GM19351 (cell line): Measurements from ENCODE around the gene SLC35D1.
"Not testable (repeated sequence)": the region's sequence is repeated elsewhere in the genome, so short reads cannot be mapped to it uniquely, and the experiment has no call there.

Experiments used
- ATAC-seq: cut with Tn5 transposase; IDR thresholded peaks from one replicate; pipeline ENCODE4 v1.9.1; 2021; ENCODE audit warnings: mild to moderate bottlenecking, moderate library complexity; ENCODE audit not compliant: unreplicated experiment

The SLC35D1 gene

DNA sequence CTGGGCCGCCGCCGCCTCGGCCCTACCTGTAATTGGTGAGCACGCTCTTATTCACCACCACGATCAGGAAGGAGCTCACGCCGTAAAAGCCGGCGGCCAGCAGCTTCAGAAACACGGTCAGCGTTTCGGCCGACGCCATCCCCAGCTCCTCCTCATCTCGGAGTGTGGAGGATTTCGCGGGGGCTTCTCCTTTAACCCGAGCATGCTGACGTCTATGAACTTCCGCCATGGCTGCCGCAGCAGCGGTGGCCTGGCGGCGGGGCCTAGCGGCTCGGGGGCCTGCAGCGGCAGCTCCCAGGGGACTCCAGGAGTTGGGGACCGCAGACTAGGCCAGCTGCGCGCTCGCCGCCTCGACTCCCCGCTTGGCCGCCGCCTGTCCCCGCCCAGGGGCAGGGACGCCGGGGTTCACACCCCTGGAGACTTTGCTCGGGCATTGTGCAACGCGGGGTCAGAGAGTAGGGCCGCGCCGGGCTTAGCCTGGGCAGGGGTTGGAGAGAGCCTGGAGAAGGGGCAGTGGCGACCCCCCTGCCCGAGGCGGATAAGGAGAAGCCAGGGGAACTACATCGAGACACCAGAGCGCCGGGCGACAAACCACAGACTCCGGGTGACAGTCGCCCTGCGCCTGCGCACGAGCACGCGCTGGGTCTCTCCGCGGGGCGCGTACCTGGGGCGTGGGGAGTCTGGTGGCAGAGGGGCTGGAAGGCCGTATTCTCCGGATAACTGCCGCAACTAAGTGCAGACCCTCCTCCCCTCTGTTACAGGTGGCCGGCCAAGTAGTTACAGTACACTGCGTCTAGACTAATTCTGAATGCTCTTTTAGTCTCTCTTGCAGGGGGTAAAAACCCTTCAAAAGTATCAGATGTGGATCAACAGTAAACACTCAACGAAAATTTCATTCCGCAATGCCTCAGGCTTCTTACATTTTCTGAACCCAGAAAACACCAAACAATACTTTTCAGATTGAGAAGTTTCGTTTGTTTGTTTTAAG, at the start of gene SLC35D1:
TSS of gene SLC35D1 (minus strand) at position 364 of the 988 bp plus-strand sequence. CDS start at position 229, 135 bp downstream.
- ATAC-seq = peak; percentile 83

DNA sequence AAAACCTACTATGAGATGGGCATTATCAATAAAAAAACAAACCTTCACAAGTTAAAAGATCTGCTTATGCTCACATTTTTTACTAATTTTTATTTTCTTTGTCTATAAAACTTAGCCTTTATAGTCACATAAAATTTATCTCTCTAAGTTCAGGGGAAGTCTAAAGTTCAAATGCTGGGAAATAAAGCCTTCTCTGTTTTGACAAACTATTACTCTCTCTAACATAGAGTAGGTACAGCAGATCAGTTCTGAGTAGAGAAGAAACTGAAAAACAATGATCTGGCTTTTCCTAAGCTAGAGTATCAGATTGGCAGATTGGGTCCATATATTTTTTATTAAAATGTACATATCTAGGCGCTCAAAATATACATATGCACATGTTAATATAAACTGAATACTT, 49.6 kb upstream of the SLC35D1 start:
- ATAC-seq = no peak

- no peak for ATAC-seq
These were observed 46.9 kb upstream of the SLC35D1 start for GRCh38 chr1:67100833-67101232.

- no peak for ATAC-seq
These were observed 43.4 kb upstream of the SLC35D1 start for GRCh38 chr1:67097305-67097704.

- no peak for ATAC-seq
These were observed 40.2 kb upstream of the SLC35D1 start for GRCh38 chr1:67094191-67094590.

- no peak for ATAC-seq
These were observed 35.8 kb upstream of the SLC35D1 start for GRCh38 chr1:67089685-67090208.

DNA sequence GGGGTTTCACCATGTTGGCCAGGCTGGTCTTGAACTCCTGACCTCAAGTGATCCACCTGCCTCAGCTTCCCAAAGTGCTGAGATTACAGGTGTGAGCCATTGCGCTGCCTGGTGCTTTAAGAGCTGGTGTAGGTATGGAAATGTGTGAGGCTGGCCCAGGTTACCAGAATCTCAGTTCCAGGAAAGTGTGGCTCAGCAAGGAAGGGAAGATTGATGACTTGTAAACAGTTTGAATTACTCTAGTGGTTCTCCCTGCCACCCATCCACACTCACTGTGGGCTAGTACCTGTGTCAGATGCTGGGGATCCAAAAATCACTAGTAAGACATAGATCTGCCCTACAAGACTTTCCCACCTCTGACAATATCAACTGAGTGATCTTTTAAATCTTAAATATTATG, 34.5 kb upstream of the SLC35D1 start:
- no peak for ATAC-seq

DNA sequence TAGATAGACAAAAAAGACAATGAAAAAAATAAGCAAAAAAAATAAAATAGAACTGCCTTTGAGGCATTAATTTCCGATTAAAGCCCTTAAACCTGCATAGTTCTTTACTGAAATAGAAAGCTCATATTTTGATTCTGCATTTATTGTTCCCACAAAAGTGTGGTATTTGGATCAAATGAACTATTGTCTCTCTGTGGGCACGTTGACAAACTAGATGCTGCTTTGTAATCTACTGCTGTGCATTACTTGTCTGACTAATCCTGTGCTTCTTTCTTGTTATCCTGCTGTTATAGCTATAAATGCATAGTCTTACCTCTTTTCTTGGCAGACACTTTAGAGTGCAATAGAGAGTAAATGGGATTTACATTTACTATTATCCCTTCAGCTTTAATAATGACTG, 31.4 kb upstream of the SLC35D1 start:
- ATAC-seq = no peak

GRCh38 chr1:67084765-67085318, 30.9 kb upstream of the SLC35D1 start:
- ATAC-seq = no peak

DNA sequence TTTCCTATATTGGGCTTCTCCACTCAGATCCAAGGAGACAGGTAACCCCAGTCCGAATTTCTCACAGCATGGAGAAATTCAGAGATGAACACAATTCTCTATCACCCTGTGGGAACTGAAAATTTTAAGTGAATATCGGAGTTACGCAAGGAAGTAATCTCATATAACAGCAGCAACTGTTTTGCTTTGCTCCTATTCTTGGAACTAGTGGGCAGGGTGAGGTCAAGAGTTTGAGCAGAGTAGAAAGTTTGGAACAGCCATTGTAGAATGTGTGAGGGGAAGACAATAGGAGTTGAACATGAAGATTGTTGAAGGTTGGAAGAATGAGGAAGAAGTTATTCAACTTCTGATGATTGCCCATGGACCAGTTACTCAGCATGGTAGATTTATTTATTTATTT, 24.3 kb upstream of the SLC35D1 start:
- ATAC-seq = no peak

DNA sequence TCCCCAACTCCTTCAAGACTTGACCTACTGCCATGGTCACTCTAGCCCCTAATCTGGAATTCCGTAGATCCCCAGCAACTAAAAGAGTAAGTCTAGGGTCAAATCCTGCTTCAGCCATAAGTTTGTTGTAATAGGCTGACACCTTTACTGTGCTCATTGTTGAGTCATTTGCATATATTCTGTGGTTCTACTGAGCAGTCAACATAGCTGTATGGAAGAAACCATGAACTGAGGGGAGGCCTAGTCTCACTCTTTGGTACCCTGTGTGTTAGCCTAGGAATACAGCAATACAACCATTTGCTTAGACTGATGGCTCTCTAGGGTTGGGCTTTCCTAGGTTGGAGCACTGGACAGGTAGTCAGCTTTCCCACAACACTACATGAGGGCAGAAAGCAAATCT, 23.6 kb upstream of the SLC35D1 start:
- no peak for ATAC-seq

DNA sequence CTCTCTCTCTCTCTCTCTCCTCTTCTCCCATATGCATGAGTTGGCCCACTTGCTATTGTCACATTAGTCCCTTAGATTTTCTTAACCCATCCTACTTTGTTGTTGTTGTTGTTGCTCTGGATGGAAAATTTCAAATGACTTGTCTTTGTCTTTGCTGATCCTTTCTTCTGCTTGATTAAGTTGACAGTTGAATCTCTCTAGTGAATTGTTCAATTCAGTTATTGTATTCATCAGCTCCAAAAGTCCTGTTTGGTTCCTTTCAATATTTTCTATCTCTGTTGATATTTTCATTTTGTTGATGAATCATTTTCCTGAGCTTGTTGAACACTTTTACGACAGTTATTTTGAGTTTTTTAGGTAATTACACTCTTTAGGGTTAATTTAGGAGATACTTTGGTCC, 18.8 kb upstream of the SLC35D1 start:
- ATAC-seq = no peak

DNA sequence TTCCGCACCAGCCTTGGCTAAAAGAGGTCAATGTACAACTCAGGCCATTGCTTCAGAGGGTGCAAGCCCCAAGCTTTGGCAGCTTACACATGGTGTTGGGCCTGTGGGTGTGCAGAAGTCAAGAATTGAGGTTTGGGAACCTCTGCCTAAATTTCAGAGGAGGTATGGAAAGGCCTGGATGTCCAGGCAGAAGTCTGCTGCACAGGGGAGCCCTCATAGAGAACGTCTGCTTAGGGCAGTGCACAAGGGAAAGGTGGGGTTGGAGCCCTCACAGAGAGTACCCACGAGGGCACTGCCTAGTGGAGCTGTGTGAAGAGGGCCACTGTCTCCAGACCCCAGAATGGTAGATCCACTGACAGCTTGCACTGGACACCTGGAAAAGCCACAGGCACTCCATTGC, 13.7 kb upstream of the SLC35D1 start:
- not testable (repeated sequence) for ATAC-seq

GRCh38 chr1:67062412-67062811, 8.5 kb upstream of the SLC35D1 start:
- no peak for ATAC-seq

- ATAC-seq = no peak
These were observed 7.3 kb upstream of the SLC35D1 start for GRCh38 chr1:67061266-67061665.

DNA sequence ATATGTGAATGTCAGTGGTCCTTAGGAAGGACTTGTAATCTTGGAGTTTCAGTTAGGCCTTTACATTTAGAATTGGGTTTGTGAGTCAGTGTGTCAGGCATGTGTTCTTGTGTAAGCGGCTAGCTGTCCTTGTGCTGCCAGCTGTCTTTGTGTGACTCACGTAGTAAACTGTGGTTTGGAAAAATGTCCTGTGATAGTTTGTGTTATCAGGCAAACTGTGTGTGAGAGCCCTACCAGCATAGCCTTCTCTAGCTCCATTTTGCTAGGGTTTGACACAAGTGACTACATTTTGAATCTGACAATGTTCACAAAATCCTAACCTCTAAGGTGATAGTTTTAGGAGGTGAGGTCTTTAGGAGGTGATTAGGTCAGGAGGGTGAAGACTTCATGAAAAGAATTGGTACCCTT, 6.9 kb upstream of the SLC35D1 start:
- ATAC-seq = no peak

- no peak for ATAC-seq
These were observed 5.4 kb upstream of the SLC35D1 start for GRCh38 chr1:67059346-67059745.

GRCh38 chr1:67058761-67059160, 4.8 kb upstream of the SLC35D1 start:
- ATAC-seq = no peak

DNA sequence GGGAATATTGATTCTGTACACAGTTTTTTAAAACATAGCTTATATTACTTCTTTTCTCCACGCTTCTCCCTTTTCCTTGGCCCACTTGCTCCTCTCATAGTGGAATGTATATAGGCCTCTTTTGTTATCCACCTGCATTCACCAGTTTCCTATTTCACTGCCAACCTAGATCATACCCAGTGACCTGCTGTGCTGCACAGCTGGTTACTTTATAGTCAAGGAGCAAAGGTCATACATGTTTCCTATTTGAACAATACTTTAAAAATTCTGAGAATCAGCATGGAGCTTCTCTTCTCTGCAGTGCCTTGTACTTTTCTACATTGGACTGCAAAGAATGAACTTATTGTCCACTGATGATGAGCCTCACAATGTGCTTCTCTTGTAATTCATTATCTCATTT, 4.3 kb upstream of the SLC35D1 start:
- no peak for ATAC-seq

DNA sequence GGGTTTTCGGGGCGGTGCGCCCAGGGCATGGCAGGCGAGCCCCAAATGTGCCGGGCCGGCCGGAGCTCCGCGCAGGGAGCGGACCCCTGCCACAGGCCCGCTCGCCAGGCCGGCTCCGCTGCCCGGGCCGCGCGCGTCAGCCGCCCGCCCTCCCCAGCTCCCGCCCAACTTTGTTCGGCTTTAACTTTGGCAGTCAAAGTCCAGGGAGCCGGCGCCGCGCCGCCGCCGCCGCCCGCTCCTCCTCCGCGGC, 488 bp downstream of the SLC35D1 start:
- peak; percentile 33 for ATAC-seq

DNA sequence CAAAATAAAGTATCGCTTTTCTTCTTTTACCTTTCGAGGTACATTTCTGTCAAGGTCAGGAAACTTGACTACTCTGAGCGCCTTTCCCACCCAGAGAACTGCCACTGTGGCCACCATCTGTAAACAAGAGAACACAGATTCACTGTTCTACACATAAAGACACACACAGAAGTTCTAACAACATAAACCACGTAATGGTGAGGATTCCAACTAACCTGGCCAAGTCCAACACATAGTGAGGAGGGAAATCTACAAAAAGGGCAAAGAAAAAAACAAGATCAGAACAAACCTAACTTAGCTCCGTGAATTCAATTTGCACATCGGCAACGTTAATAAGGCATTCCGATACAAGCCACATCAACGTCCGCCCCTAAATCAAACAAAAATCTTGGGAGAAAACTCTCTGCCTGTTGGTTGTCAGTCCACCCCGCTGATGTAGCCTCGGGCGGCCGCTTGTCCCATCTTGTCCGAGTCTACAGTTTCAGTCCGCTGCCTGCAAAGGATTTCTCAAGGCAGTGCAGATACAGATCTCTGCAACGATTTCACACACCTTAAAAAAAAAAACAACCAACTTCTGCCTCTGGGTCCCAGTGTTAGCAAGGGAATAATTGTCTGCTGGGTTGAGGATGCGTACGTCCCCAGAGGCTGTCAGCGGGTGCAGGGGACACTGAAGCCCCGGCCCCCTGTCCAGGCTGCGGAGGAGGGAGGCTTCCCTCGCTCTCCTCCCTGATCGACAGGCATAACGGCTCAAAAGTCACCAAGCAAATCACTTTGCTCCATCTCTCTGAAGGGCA, 1.0 kb downstream of the SLC35D1 start:
- ATAC-seq = peak; percentile 13

DNA sequence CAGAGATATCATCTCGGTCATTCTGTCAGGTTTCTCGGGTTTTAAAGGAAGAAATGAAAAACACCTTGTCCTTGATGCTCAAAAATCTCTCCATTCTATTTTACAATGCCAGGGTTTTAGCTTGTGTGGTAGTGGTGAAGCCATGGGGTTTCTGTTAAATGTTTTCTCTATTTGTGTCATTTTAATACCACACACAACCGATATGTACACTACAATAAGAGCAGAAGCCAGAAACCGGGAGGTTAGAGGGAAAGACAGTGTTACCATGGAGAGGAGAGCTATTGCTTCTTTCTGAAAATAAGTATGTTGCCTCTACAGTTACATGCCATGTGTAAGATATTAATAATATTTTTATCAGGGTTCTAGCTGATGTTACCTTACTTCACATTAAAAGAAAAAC, 2.8 kb downstream of the SLC35D1 start:
- ATAC-seq = no peak
